GM19099 (cell line): Measurements from ENCODE around the gene TWIST2.

Experiments
- POLR2A ChIP-seq: IDR thresholded peaks from 3 replicates; pipeline ENCODE4 v1.6.1; 2011; ENCODE audit warnings: low read depth; ENCODE audit not compliant: insufficient read length; ENCODE audit errors: extremely low read depth

Gene TWIST2

GRCh38 chr2:238847841-238848690 lies at the start of gene TWIST2:
TWIST2 (plus strand) TSS chr2:238848085; CDS start chr2:238848216, 131 bp downstream.
- TF ChIP-seq POLR2A, result no peak

- TF ChIP-seq POLR2A, result no peak
Measured at GRCh38 chr2:238801791-238802190, 46.1 kb upstream of the TWIST2 start.

- TF ChIP-seq POLR2A, result no peak
Measured at GRCh38 chr2:238802957-238803356, 44.9 kb upstream of the TWIST2 start.

- no peak for TF ChIP-seq POLR2A
Measured at GRCh38 chr2:238803996-238804870, 43.7 kb upstream of the TWIST2 start.

GRCh38 chr2:238808761-238809160 lies 39.1 kb upstream of the TWIST2 start:
- no peak for TF ChIP-seq POLR2A

GRCh38 chr2:238810321-238810720 lies 37.6 kb upstream of the TWIST2 start:
- no peak for TF ChIP-seq POLR2A

GRCh38 chr2:238811293-238811692 lies 36.6 kb upstream of the TWIST2 start:
- no peak for TF ChIP-seq POLR2A

GRCh38 chr2:238811759-238812158 lies 36.1 kb upstream of the TWIST2 start:
- TF ChIP-seq POLR2A, result no peak

- no peak for TF ChIP-seq POLR2A
Measured at GRCh38 chr2:238813109-238813508, 34.8 kb upstream of the TWIST2 start.

GRCh38 chr2:238814815-238815214 lies 33.1 kb upstream of the TWIST2 start:
- no peak for TF ChIP-seq POLR2A

GRCh38 chr2:238816291-238816690 lies 31.6 kb upstream of the TWIST2 start:
- no peak for TF ChIP-seq POLR2A

- TF ChIP-seq POLR2A, result no peak
Measured at GRCh38 chr2:238817382-238817781, 30.5 kb upstream of the TWIST2 start.

- no peak for TF ChIP-seq POLR2A
Measured at GRCh38 chr2:238817891-238818290, 30.0 kb upstream of the TWIST2 start.

- TF ChIP-seq POLR2A, result no peak
Measured at GRCh38 chr2:238818561-238818960, 29.3 kb upstream of the TWIST2 start.

- no peak for TF ChIP-seq POLR2A
Measured at GRCh38 chr2:238820197-238820596, 27.7 kb upstream of the TWIST2 start.

GRCh38 chr2:238820916-238821315 lies 27.0 kb upstream of the TWIST2 start:
- TF ChIP-seq POLR2A, result no peak
